Measurements from ENCODE around the gene GPS2. TPM values are rescaled to one million over a fixed set of nuclear protein-coding genes. Genes with fewer than 3 reads are reported as not detected.

Gene GPS2, protein sequence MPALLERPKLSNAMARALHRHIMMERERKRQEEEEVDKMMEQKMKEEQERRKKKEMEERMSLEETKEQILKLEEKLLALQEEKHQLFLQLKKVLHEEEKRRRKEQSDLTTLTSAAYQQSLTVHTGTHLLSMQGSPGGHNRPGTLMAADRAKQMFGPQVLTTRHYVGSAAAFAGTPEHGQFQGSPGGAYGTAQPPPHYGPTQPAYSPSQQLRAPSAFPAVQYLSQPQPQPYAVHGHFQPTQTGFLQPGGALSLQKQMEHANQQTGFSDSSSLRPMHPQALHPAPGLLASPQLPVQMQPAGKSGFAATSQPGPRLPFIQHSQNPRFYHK
- 42.1 to 52.4 TPM (median 46.2 TPM) in 3 replicates for total RNA-seq

- H3K27me3 Mint-ChIP-seq (ENCODE audit: low read depth) = no peaks in the 10 kb centered on the region
- H3K27ac Mint-ChIP-seq = peak within 1 kb of the TSS; percentile 94
- peaks cover 38% of the 10 kb centered on the region for H3K36me3 Mint-ChIP-seq
- peaks cover 19% of the 10 kb centered on the region for H3K4me1 Mint-ChIP-seq
- H3K4me3 Mint-ChIP-seq = peak within 1 kb of the TSS; percentile 82
- DNase-seq (ENCODE audit: low spot score in 2 of 2, unreplicated experiment in 2 of 2) = peak; percentile 83 to 91
- no peak for TF ChIP-seq CTCF (IDR thresholded peaks at IDR 0.05; ENCODE audit: unreplicated experiment)
- no peaks in the 10 kb centered on the region for H3K9me3 Mint-ChIP-seq
Observed at GRCh38 chr17:7314719-7315569, at the start of gene GPS2. GPS2 (minus strand) TSS chr17:7315360; CDS start chr17:7315052, 308 bp downstream.

DNA sequence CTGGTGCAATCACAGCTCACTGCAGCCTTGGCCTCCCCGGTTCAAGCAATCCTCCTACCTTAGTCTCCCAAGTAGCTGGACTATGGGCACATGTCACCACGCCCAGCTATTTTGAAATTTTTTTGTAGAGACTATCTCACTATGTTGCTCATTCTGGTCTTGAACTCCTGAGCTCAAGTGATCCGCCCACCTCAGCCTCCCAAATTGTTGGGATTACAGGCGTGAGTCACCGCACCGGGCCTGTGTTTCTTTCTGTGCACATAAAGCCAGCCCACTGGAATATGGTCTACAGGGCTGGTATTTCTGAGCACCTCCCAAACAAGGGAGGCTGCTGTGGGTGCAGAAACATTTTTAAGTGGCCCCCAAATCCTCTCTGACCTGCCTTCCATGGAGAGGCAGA, 48.2 kb upstream of the GPS2 start:
- Mint-ChIP-seq H3K27ac (no peak overlapping the region), H3K9me3 (no peaks in the 10 kb centered on the region), H3K27me3 (ENCODE audit: low read depth) (no peaks in the 10 kb centered on the region), H3K4me1 (no peaks in the 10 kb centered on the region), H3K4me3 (no peak overlapping the region), H3K36me3 (no peaks in the 10 kb centered on the region)
- DNase-seq (ENCODE audit: low spot score in 2 of 2, unreplicated experiment in 2 of 2) = no peak
- TF ChIP-seq CTCF (IDR thresholded peaks at IDR 0.05; ENCODE audit: unreplicated experiment) = no peak

DNA sequence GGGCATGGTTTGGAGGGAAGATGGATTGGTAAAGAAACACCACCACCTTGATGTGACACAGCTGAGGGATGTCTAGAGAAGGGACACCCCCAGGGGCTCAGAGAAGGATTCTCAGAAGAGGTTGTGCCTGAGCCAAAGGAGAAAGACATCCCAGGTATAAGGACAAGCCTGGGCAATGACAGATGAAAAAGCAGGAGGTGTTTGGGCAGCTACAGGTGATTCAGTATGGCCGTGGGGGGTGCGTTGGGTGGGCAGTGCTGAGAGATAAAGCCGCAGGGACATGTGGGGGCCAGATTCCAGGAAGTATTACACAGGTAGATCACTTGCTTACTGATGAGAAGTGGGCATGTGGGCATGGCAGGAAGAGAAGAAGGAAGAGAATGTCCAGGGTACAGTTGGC, 46.7 kb upstream of the GPS2 start:
- Mint-ChIP-seq H3K4me1 (no peaks in the 10 kb centered on the region), H3K9me3 (no peaks in the 10 kb centered on the region), H3K4me3 (no peak overlapping the region), H3K27ac (no peak overlapping the region), H3K36me3 (no peaks in the 10 kb centered on the region), H3K27me3 (ENCODE audit: low read depth) (no peaks in the 10 kb centered on the region)
- no peak for TF ChIP-seq CTCF (IDR thresholded peaks at IDR 0.05; ENCODE audit: unreplicated experiment)
- no peak for DNase-seq (ENCODE audit: low spot score in 2 of 2, unreplicated experiment in 2 of 2)

GRCh38 chr17:7357381-7357780, 42.2 kb upstream of the GPS2 start:
- DNase-seq (ENCODE audit: low spot score in 2 of 2, unreplicated experiment in 2 of 2) = no peak
- H3K9me3 Mint-ChIP-seq = no peaks in the 10 kb centered on the region
- no peak for TF ChIP-seq CTCF (IDR thresholded peaks at IDR 0.05; ENCODE audit: unreplicated experiment)
- H3K27ac Mint-ChIP-seq = no peak overlapping the region
- no peaks in the 10 kb centered on the region for H3K27me3 Mint-ChIP-seq (ENCODE audit: low read depth)
- H3K4me3 Mint-ChIP-seq = no peak overlapping the region
- peaks cover 33% of the 10 kb centered on the region for H3K4me1 Mint-ChIP-seq
- no peaks in the 10 kb centered on the region for H3K36me3 Mint-ChIP-seq

- TF ChIP-seq CTCF (IDR thresholded peaks at IDR 0.05; ENCODE audit: unreplicated experiment) = no peak
- Mint-ChIP-seq H3K4me1 (peaks cover 34% of the 10 kb centered on the region), H3K27me3 (ENCODE audit: low read depth) (no peaks in the 10 kb centered on the region), H3K27ac (no peak overlapping the region), H3K36me3 (no peaks in the 10 kb centered on the region), H3K9me3 (no peaks in the 10 kb centered on the region), H3K4me3 (no peak overlapping the region)
- no peak for DNase-seq (ENCODE audit: low spot score in 2 of 2, unreplicated experiment in 2 of 2)
Observed at GRCh38 chr17:7356756-7357155, 41.6 kb upstream of the GPS2 start.

Data from mesothelial cell of epicardium (in vitro differentiated cells).